ENCODE data around the gene SNAI1.
"Not testable (repeated sequence)": the region's sequence is repeated elsewhere in the genome, so short reads cannot be mapped to it uniquely, and the experiment has no call there.

The SNAI1 gene

GRCh38 chr20:49987015-49987867 is 4.5 kb downstream of the SNAI1 start:
- DNase-seq (ENCODE audit: low read depth in 2 of 2): no peak

GRCh38 chr20:49987868-49988690 is 5.3 kb downstream of the SNAI1 start:
- DNase-seq (ENCODE audit: low read depth in 2 of 2): no peak

- no peak for DNase-seq (ENCODE audit: low read depth in 2 of 2)
Observed at GRCh38 chr20:49989234-49990065, 6.7 kb downstream of the SNAI1 start.

- no peak for DNase-seq (ENCODE audit: low read depth in 2 of 2)
Observed at GRCh38 chr20:49990271-49990720, 7.5 kb downstream of the SNAI1 start.

- DNase-seq (ENCODE audit: low read depth in 2 of 2): no peak
Observed at GRCh38 chr20:49993301-49993751, 10.5 kb downstream of the SNAI1 start.

- DNase-seq (ENCODE audit: low read depth in 2 of 2): no peak
Observed at GRCh38 chr20:49995586-49995985, 12.8 kb downstream of the SNAI1 start.

GRCh38 chr20:49998478-49999188 is 15.9 kb downstream of the SNAI1 start:
- not testable (repeated sequence) for DNase-seq (ENCODE audit: low read depth in 2 of 2)

- no peak for DNase-seq (ENCODE audit: low read depth in 2 of 2)
Observed at GRCh38 chr20:49999329-49999728, 16.5 kb downstream of the SNAI1 start.

GRCh38 chr20:50000548-50001222 is 17.9 kb downstream of the SNAI1 start:
- DNase-seq (ENCODE audit: low read depth in 2 of 2): not testable (repeated sequence)

- no peak for DNase-seq (ENCODE audit: low read depth in 2 of 2)
Observed at GRCh38 chr20:50001784-50002311, 19.1 kb downstream of the SNAI1 start.

- DNase-seq (ENCODE audit: low read depth in 2 of 2): no peak
Observed at GRCh38 chr20:50003253-50003656, 20.5 kb downstream of the SNAI1 start.

GRCh38 chr20:50004229-50004628 is 21.4 kb downstream of the SNAI1 start:
- DNase-seq (ENCODE audit: low read depth in 2 of 2): no peak

GRCh38 chr20:50005471-50005981 is 22.7 kb downstream of the SNAI1 start:
- no peak for DNase-seq (ENCODE audit: low read depth in 2 of 2)

- no peak for DNase-seq (ENCODE audit: low read depth in 2 of 2)
Observed at GRCh38 chr20:50007369-50007768, 24.6 kb downstream of the SNAI1 start.

GRCh38 chr20:50008007-50008406 is 25.2 kb downstream of the SNAI1 start:
- no peak for DNase-seq (ENCODE audit: low read depth in 2 of 2)

- DNase-seq (ENCODE audit: low read depth in 2 of 2): no peak
Observed at GRCh38 chr20:50009521-50010454, 27.0 kb downstream of the SNAI1 start.

- DNase-seq (ENCODE audit: low read depth in 2 of 2): not testable (repeated sequence)
Observed at GRCh38 chr20:50011597-50011996, 28.8 kb downstream of the SNAI1 start.

- DNase-seq (ENCODE audit: low read depth in 2 of 2): no peak
Observed at GRCh38 chr20:50012282-50013263, 29.8 kb downstream of the SNAI1 start.

All from stimulated activated CD8-positive, alpha-beta memory T cell treated with anti-CD3 and anti-CD28 coated beads, Interleukin-7, amount 100 ng/mL, for 4 hours (primary cell).